Gastroesophageal sphincter (tissue), 3 donors: ENCODE measurements around the gene IBTK.

ENCODE experiments used
- EP300 ChIP-seq: sonication (generic); formaldehyde crosslinking; IDR thresholded peaks from one replicate; pipeline ENCODE4 v1.6.1; 2017; ENCODE audit warnings: antibody characterized with exemption, mild to moderate bottlenecking
- POLR2A ChIP-seq, 2 donors: fragments of 450-650 bp; IDR thresholded peaks; one replicate each; pipeline ENCODE4 v1.6.1; 2017; ENCODE audit warnings: antibody characterized with exemption in 2 of 2, mild to moderate bottlenecking in 2 of 2, moderate library complexity in 1 of 2
- POLR2AphosphoS5 ChIP-seq: sonication (generic); formaldehyde crosslinking; IDR thresholded peaks from one replicate; pipeline ENCODE4 v1.6.1; 2017; ENCODE audit warnings: antibody characterized with exemption
- TF ChIP-seq, protein P1 (sequence below), 4 experiments: fragments of 200-600 bp in 2 of 4; fragments of 450-650 bp in 2 of 4; sonication (generic) in 1 of 4; IDR thresholded peaks; one replicate each; pipeline ENCODE4 v1.5.1; 2017 to 2019; ENCODE audit warnings: antibody characterized with exemption in 4 of 4, mild to moderate bottlenecking in 2 of 4, moderate library complexity in 2 of 4

DNA sequence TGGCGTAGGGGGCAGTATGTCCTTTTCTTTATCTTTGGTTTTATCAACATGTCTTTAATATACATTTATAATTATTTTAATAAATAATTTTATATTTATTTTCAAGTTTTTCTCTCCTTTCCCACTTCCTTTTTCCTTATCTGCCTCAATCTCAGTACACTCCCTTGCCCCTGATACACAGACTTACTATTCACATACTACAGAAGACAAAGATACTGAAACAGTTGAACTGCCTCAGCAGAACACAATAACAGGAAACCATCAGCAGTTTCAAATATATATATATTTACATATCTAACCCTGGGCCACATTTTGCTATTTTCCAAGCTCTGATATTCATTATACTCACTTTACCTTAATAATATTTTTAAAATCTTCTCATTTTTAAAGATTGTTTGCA is 19.8 kb downstream of the IBTK start:
- TF ChIP-seq, protein P1, sequence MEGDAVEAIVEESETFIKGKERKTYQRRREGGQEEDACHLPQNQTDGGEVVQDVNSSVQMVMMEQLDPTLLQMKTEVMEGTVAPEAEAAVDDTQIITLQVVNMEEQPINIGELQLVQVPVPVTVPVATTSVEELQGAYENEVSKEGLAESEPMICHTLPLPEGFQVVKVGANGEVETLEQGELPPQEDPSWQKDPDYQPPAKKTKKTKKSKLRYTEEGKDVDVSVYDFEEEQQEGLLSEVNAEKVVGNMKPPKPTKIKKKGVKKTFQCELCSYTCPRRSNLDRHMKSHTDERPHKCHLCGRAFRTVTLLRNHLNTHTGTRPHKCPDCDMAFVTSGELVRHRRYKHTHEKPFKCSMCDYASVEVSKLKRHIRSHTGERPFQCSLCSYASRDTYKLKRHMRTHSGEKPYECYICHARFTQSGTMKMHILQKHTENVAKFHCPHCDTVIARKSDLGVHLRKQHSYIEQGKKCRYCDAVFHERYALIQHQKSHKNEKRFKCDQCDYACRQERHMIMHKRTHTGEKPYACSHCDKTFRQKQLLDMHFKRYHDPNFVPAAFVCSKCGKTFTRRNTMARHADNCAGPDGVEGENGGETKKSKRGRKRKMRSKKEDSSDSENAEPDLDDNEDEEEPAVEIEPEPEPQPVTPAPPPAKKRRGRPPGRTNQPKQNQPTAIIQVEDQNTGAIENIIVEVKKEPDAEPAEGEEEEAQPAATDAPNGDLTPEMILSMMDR (IDR thresholded peaks at IDR 0.05) = no peak
- TF ChIP-seq POLR2A (IDR thresholded peaks at IDR 0.05) (no peak), POLR2AphosphoS5 (no peak), EP300 (no peak)
